Right lobe of liver (tissue), 4 donors: ENCODE data around the gene SLC38A1.

ENCODE experiments used
- POLR2A ChIP-seq: fragments of 450-650 bp; IDR thresholded peaks from one replicate; pipeline ENCODE4 v1.6.1; 2017; ENCODE audit warnings: antibody characterized with exemption, mild to moderate bottlenecking
- TF ChIP-seq, protein P1 (sequence below), 4 donors: fragments of 200-600 bp in 3 of 4; fragments of 450-650 bp in 1 of 4; IDR thresholded peaks; one replicate each; pipeline versions ENCODE4 v1.5.1 to v1.8.0; 2016 to 2022; ENCODE audit warnings: antibody characterized with exemption in 4 of 4, mild to moderate bottlenecking in 2 of 4
- donor health status: DM: no; HTN: no; CAD: no.
- donor health status: DM: no; HTN: no; CAD: no.
- donor health status: DM: no; HTN: yes; CAD: no.

DNA sequence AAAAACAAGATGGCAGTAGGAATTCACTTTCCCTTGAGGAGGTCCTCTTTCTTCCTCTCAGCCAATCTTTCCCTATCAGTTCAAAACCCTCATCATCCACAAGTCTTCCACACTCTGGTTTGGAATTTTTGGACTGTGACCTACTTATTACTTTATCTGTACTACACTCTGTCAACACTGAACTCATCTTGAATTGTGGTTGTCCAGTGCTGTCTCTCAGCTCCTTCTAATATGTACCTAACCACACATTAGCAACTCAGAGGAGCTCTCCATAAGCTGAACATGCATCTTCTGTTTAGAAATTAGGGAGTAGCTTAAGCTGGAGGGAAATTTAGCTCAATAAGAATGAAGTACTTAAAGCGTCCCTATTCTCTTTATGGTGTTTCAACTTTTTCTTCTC lies 34.8 kb downstream of the SLC38A1 start:
- no peak for TF ChIP-seq POLR2A
- TF ChIP-seq, protein P1, sequence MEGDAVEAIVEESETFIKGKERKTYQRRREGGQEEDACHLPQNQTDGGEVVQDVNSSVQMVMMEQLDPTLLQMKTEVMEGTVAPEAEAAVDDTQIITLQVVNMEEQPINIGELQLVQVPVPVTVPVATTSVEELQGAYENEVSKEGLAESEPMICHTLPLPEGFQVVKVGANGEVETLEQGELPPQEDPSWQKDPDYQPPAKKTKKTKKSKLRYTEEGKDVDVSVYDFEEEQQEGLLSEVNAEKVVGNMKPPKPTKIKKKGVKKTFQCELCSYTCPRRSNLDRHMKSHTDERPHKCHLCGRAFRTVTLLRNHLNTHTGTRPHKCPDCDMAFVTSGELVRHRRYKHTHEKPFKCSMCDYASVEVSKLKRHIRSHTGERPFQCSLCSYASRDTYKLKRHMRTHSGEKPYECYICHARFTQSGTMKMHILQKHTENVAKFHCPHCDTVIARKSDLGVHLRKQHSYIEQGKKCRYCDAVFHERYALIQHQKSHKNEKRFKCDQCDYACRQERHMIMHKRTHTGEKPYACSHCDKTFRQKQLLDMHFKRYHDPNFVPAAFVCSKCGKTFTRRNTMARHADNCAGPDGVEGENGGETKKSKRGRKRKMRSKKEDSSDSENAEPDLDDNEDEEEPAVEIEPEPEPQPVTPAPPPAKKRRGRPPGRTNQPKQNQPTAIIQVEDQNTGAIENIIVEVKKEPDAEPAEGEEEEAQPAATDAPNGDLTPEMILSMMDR (IDR thresholded peaks at IDR 0.05), result no peak
